IPS-20b (cell line): ENCODE data around the gene CLDN7.

Experiments used
- H3K27ac ChIP-seq: one replicate; pipeline ENCODE4 v1.5.1; 2013; ENCODE audit warnings: low read length
- H3K27me3 ChIP-seq: 2 replicates; pipeline ENCODE4 v1.6.1; 2013; ENCODE audit warnings: mild to moderate bottlenecking, low read length, inconsistent platforms; ENCODE audit not compliant: insufficient read depth
- H3K36me3 ChIP-seq: 2 replicates; pipeline ENCODE4 v1.6.1; 2013; ENCODE audit warnings: low read depth, mild to moderate bottlenecking, inconsistent platforms, low read length, moderate library complexity; ENCODE audit not compliant: insufficient read depth
- H3K4me1 ChIP-seq: 2 replicates; pipeline ENCODE4 v1.6.1; 2013; ENCODE audit warnings: mild to moderate bottlenecking, control low read depth, inconsistent platforms, low read length, moderate library complexity; ENCODE audit not compliant: insufficient read depth
- H3K4me3 ChIP-seq: 2 replicates; pipeline ENCODE4 v1.5.1; 2013; ENCODE audit warnings: mild to moderate bottlenecking, low read length, inconsistent platforms
- H3K9ac ChIP-seq: 2 replicates; pipeline ENCODE4 v1.6.1; 2013; ENCODE audit warnings: low read depth, mild to moderate bottlenecking, inconsistent platforms, low read length, moderate library complexity
- H3K9me3 ChIP-seq: 2 replicates; pipeline ENCODE4 v1.6.1; 2013; ENCODE audit warnings: mild to moderate bottlenecking, low read depth, low read length, inconsistent platforms; ENCODE audit not compliant: insufficient read depth

The CLDN7 gene

GRCh38 chr17:7294614-7295153 is 32.4 kb upstream of the CLDN7 start, which contains the start of gene YBX2:
Gene YBX2, minus strand, starts transcription at chr17:7294639. Its CDS starts 139 bp downstream, at chr17:7294500.
- no peak within 1 kb of the TSS for H3K27ac ChIP-seq
- peak within 1 kb of the TSS; percentile 66 for H3K4me3 ChIP-seq
- H3K9ac ChIP-seq, result no peak within 1 kb of the TSS; the same call in 1 of the 2 replicates

GRCh38 chr17:7293816-7294613 is 31.7 kb upstream of the CLDN7 start:
- H3K9me3 ChIP-seq, result no peaks in the 10 kb centered on the region
- H3K27ac ChIP-seq, result no peak overlapping the region
- H3K36me3 ChIP-seq, result no peaks in the 10 kb centered on the region
- H3K4me3 ChIP-seq, result peak overlapping the region; percentile 54; the same call in 1 of the 2 replicates
- H3K4me1 ChIP-seq, result no peaks in the 10 kb centered on the region; the same call in 1 of the 2 replicates
- peaks cover 35% of the 10 kb centered on the region for H3K27me3 ChIP-seq
- no peak overlapping the region for H3K9ac ChIP-seq

More at GRCh38 chr17:7294614-7295153, 32.4 kb upstream of the CLDN7 start, which contains the start of gene YBX2:
- Histone ChIP-seq H3K4me1 (no peaks in the 10 kb centered on the region; the same call in 1 of the 2 replicates), H3K9me3 (no peaks in the 10 kb centered on the region), H3K36me3 (no peaks in the 10 kb centered on the region), H3K27me3 (peaks cover 35% of the 10 kb centered on the region)

GRCh38 chr17:7293159-7293558 is 30.9 kb upstream of the CLDN7 start:
- Histone ChIP-seq H3K4me3 (peak overlapping the region; percentile 54; the same call in 1 of the 2 replicates), H3K9ac (no peak overlapping the region), H3K4me1 (no peaks in the 10 kb centered on the region; the same call in 1 of the 2 replicates), H3K9me3 (no peaks in the 10 kb centered on the region), H3K36me3 (peaks cover 4% of the 10 kb centered on the region; the same call in 1 of the 2 replicates), H3K27me3 (peaks cover 35% of the 10 kb centered on the region), H3K27ac (no peak overlapping the region)

GRCh38 chr17:7292729-7293128 is 30.5 kb upstream of the CLDN7 start:
- no peaks in the 10 kb centered on the region for H3K9me3 ChIP-seq
- H3K4me1 ChIP-seq, result no peaks in the 10 kb centered on the region; the same call in 1 of the 2 replicates
- no peak overlapping the region for H3K9ac ChIP-seq
- H3K36me3 ChIP-seq, result peaks cover 7% of the 10 kb centered on the region; the same call in 1 of the 2 replicates
- H3K27ac ChIP-seq, result no peak overlapping the region
- peaks cover 35% of the 10 kb centered on the region for H3K27me3 ChIP-seq
- no peak overlapping the region for H3K4me3 ChIP-seq

GRCh38 chr17:7292194-7292593 is 29.9 kb upstream of the CLDN7 start:
- H3K27me3 ChIP-seq, result peaks cover 35% of the 10 kb centered on the region

GRCh38 chr17:7290685-7291084 is 28.4 kb upstream of the CLDN7 start:
- H3K4me3 ChIP-seq, result no peak overlapping the region
- no peak overlapping the region for H3K9ac ChIP-seq
- no peaks in the 10 kb centered on the region for H3K4me1 ChIP-seq
- H3K9me3 ChIP-seq, result no peaks in the 10 kb centered on the region
- peaks cover 12% of the 10 kb centered on the region; the same call in 1 of the 2 replicates for H3K36me3 ChIP-seq
- H3K27me3 ChIP-seq, result peaks cover 21% of the 10 kb centered on the region
- no peak overlapping the region for H3K27ac ChIP-seq

More at GRCh38 chr17:7292194-7292593, 29.9 kb upstream of the CLDN7 start:
- H3K9ac ChIP-seq, result no peak overlapping the region
- no peaks in the 10 kb centered on the region for H3K9me3 ChIP-seq
- H3K36me3 ChIP-seq, result peaks cover 12% of the 10 kb centered on the region; the same call in 1 of the 2 replicates
- H3K4me1 ChIP-seq, result no peaks in the 10 kb centered on the region; the same call in 1 of the 2 replicates
- no peak overlapping the region for H3K4me3 ChIP-seq
- no peak overlapping the region for H3K27ac ChIP-seq

GRCh38 chr17:7290166-7290565 is 27.9 kb upstream of the CLDN7 start:
- Histone ChIP-seq H3K27ac (no peak overlapping the region), H3K9me3 (no peaks in the 10 kb centered on the region), H3K27me3 (peaks cover 16% of the 10 kb centered on the region), H3K4me3 (no peak overlapping the region), H3K9ac (no peak overlapping the region), H3K36me3 (peaks cover 12% of the 10 kb centered on the region; the same call in 1 of the 2 replicates), H3K4me1 (no peaks in the 10 kb centered on the region)

- no peak overlapping the region for H3K4me3 ChIP-seq
- H3K9ac ChIP-seq, result no peak overlapping the region
- H3K27me3 ChIP-seq, result peaks cover 12% of the 10 kb centered on the region
- H3K36me3 ChIP-seq, result peaks cover 13% of the 10 kb centered on the region; the same call in 1 of the 2 replicates
- no peak overlapping the region for H3K27ac ChIP-seq
- H3K9me3 ChIP-seq, result no peaks in the 10 kb centered on the region
- no peaks in the 10 kb centered on the region for H3K4me1 ChIP-seq
Measured at GRCh38 chr17:7289256-7290032, 27.2 kb upstream of the CLDN7 start.

- Histone ChIP-seq H3K27me3 (peaks cover 19% of the 10 kb centered on the region), H3K36me3 (peaks cover 14% of the 10 kb centered on the region; the same call in 1 of the 2 replicates), H3K9ac (no peak overlapping the region), H3K27ac (no peak overlapping the region), H3K4me3 (no peak overlapping the region), H3K9me3 (no peaks in the 10 kb centered on the region), H3K4me1 (no peaks in the 10 kb centered on the region)
Measured at GRCh38 chr17:7285679-7286078, 23.4 kb upstream of the CLDN7 start.

- H3K4me3 ChIP-seq, result no peak overlapping the region
- peaks cover 5% of the 10 kb centered on the region; the same call in 1 of the 2 replicates for H3K4me1 ChIP-seq
- H3K27ac ChIP-seq, result no peak overlapping the region
- peaks cover 24% of the 10 kb centered on the region for H3K27me3 ChIP-seq
- H3K9me3 ChIP-seq, result no peaks in the 10 kb centered on the region
- peaks cover 14% of the 10 kb centered on the region; the same call in 1 of the 2 replicates for H3K36me3 ChIP-seq
- no peak overlapping the region for H3K9ac ChIP-seq
Measured at GRCh38 chr17:7284911-7285310, 22.6 kb upstream of the CLDN7 start.
